Smooth muscle cell (in vitro differentiated cells): ENCODE data around the gene C19orf67. TPM values are rescaled to one million over a fixed set of nuclear protein-coding genes. Genes with fewer than 3 reads are reported as not detected.

Experiments
- DNase-seq: peaks from one replicate; lab custom pipeline; 2025; ENCODE audit not compliant: unreplicated experiment; lab: John Stamatoyannopoulos, UW
- H2AFZ ChIP-seq: fragments of 200-600 bp; sonication (generic); 2 replicates; pipeline ENCODE4 v1.6.0; 2016; ENCODE audit warnings: antibody characterized with exemption, low read depth, mild to moderate bottlenecking
- H3F3A ChIP-seq: fragments of 200-600 bp; sonication (generic); 2 replicates; pipeline ENCODE4 v1.6.0; 2017; ENCODE audit warnings: antibody characterized with exemption, low read depth
- H3K27ac ChIP-seq: fragments of 200-600 bp; sonication (generic); 2 replicates; pipeline ENCODE4 v1.5.1; 2016; ENCODE audit warnings: low read depth, mild to moderate bottlenecking
- H3K27me3 ChIP-seq: fragments of 200-600 bp; sonication (generic); 2 replicates; pipeline ENCODE4 v1.6.1; 2016; ENCODE audit warnings: low read depth, mild to moderate bottlenecking
- H3K36me3 ChIP-seq: fragments of 200-600 bp; sonication (generic); 2 replicates; pipeline ENCODE4 v1.5.1; 2016; ENCODE audit warnings: low read depth
- H3K4me1 ChIP-seq: fragments of 200-600 bp; sonication (generic); 2 replicates; pipeline ENCODE4 v1.5.1; 2016; ENCODE audit warnings: low read depth
- H3K4me2 ChIP-seq: fragments of 200-600 bp; sonication (generic); 2 replicates; pipeline ENCODE4 v1.6.0; 2016; ENCODE audit warnings: mild to moderate bottlenecking
- H3K4me3 ChIP-seq: fragments of 200-600 bp; sonication (generic); 2 replicates; pipeline ENCODE4 v1.5.1; 2016; ENCODE audit warnings: mild to moderate bottlenecking
- H3K79me2 ChIP-seq: fragments of 200-600 bp; sonication (generic); 2 replicates; pipeline ENCODE4 v1.6.0; 2016; ENCODE audit warnings: low read depth, mild to moderate bottlenecking
- H3K9ac ChIP-seq: fragments of 200-600 bp; sonication (generic); 2 replicates; pipeline ENCODE4 v1.6.0; 2016; ENCODE audit warnings: low read depth
- H3K9me3 ChIP-seq: fragments of 200-600 bp; sonication (generic); replicated peaks from 2 replicates; pipeline ENCODE4 v1.5.1; 2016; ENCODE audit warnings: low read depth
- H4K20me1 ChIP-seq: fragments of 200-600 bp; sonication (generic); 2 replicates; pipeline ENCODE4 v1.6.0; 2016; ENCODE audit warnings: low read depth
- CTCF ChIP-seq: fragments of 200-600 bp; sonication (generic); IDR thresholded peaks from 2 replicates; pipeline ENCODE4 v1.5.1; 2017; ENCODE audit warnings: borderline replicate concordance, mild to moderate bottlenecking, antibody characterized with exemption; ENCODE audit not compliant: insufficient read depth, poor library complexity, severe bottlenecking
- WGBS: methylation state at CpG from one replicate; pipeline ENCODE4 v1.1.7; 2016; ENCODE audit warnings: low lambda C conversion rate; 5-methylcytosine and 5-hydroxymethylcytosine counted together
- polyA plus RNA-seq: library from polyadenylated mRNA; unstranded; fragments of >200 nt; fragmentation: Nextera tagmentation; extraction: Ambion mirVana; gene quantifications from 2 replicates; pipeline ENCODE4 v1.2.1, GENCODE V29; 2016
- total RNA-seq: library from RNA; depleted of rRNA; stranded (reverse); fragments of >200 nt; gene quantifications from 2 replicates; pipeline ENCODE4 v1.2.3, GENCODE V29; 2014

C19orf67 gene
- total and polyA plus RNA-seq, 2 experiments from 2014 or later: 0.49 TPM; not detected in 1

GRCh38 chr19:14114439-14114838, 28.9 kb upstream of the C19orf67 start:
- peaks cover 27% of the 10 kb centered on the region for H3K4me1 ChIP-seq

GRCh38 chr19:14113762-14114414, 28.3 kb upstream of the C19orf67 start:
- no peaks in the 10 kb centered on the region for H3K27me3 ChIP-seq
- H3K9me3 ChIP-seq: no peaks in the 10 kb centered on the region
- H3K4me3 ChIP-seq: no peak overlapping the region
- H3F3A ChIP-seq: peaks cover 7% of the 10 kb centered on the region
- peak; percentile 32 for TF ChIP-seq CTCF
- no peak overlapping the region for H2AFZ ChIP-seq
- H3K79me2 ChIP-seq: peaks cover 48% of the 10 kb centered on the region
- no peaks in the 10 kb centered on the region for H3K36me3 ChIP-seq
- no peak overlapping the region for H3K4me2 ChIP-seq
- WGBS: 96% methylated on average over 18 of the region's 18 CpGs
- H3K4me1 ChIP-seq: peaks cover 23% of the 10 kb centered on the region
- H3K27ac ChIP-seq: no peak overlapping the region
- no peak overlapping the region for H3K9ac ChIP-seq
- DNase-seq: no peak
- peaks cover 53% of the 10 kb centered on the region for H4K20me1 ChIP-seq

More at GRCh38 chr19:14114439-14114838, 28.9 kb upstream of the C19orf67 start:
- TF ChIP-seq CTCF: no peak
- H3K79me2 ChIP-seq: peaks cover 46% of the 10 kb centered on the region
- H2AFZ ChIP-seq: no peak overlapping the region
- no peak for DNase-seq
- no peak overlapping the region for H3K27ac ChIP-seq
- no peaks in the 10 kb centered on the region for H3K27me3 ChIP-seq
- H4K20me1 ChIP-seq: peaks cover 53% of the 10 kb centered on the region
- no peak overlapping the region for H3K4me3 ChIP-seq
- H3K36me3 ChIP-seq: no peaks in the 10 kb centered on the region
- no peak overlapping the region for H3K4me2 ChIP-seq
- H3F3A ChIP-seq: peaks cover 11% of the 10 kb centered on the region
- WGBS: 91% methylated on average over 7 of the region's 7 CpGs
- no peaks in the 10 kb centered on the region for H3K9me3 ChIP-seq
- no peak overlapping the region for H3K9ac ChIP-seq

GRCh38 chr19:14112809-14113385, 27.3 kb upstream of the C19orf67 start:
- 57% methylated on average over 12 of the region's 12 CpGs for WGBS
- no peak overlapping the region for H3K9ac ChIP-seq

More at GRCh38 chr19:14112809-14113385, 27.3 kb upstream of the C19orf67 start:
- Histone ChIP-seq H4K20me1 (peaks cover 57% of the 10 kb centered on the region), H3K27ac (no peak overlapping the region), H3K4me2 (peak overlapping the region; percentile 59), H3K4me3 (no peak overlapping the region), H3K79me2 (peaks cover 48% of the 10 kb centered on the region), H3F3A (no peaks in the 10 kb centered on the region), H3K9me3 (no peaks in the 10 kb centered on the region), H3K4me1 (peaks cover 16% of the 10 kb centered on the region), H3K36me3 (no peaks in the 10 kb centered on the region), H3K27me3 (no peaks in the 10 kb centered on the region), H2AFZ (no peak overlapping the region)
- TF ChIP-seq CTCF: no peak
- DNase-seq: no peak
